NCI-H2029 (cell line): Measurements from ENCODE around the gene EVA1C.
"Not testable (repeated sequence)": the region's sequence is repeated elsewhere in the genome, so short reads cannot be mapped to it uniquely, and the experiment has no call there.

Experiments
- DNase-seq: peaks from one replicate; lab custom pipeline; 2025; lab: John Stamatoyannopoulos, UW

Gene EVA1C

GRCh38 chr21:32412162-32413014 is at the start of gene EVA1C:
Gene EVA1C (plus strand): TSS chr21:32412706. CDS start chr21:32412854, 148 bp downstream.
- DNase-seq = peak; percentile 24

GRCh38 chr21:32364387-32364786 is 48.1 kb upstream of the EVA1C start:
- DNase-seq = no peak

GRCh38 chr21:32364796-32365195 is 47.7 kb upstream of the EVA1C start:
- no peak for DNase-seq

GRCh38 chr21:32366191-32366590 is 46.3 kb upstream of the EVA1C start:
- DNase-seq = no peak

GRCh38 chr21:32367158-32367557 is 45.3 kb upstream of the EVA1C start:
- no peak for DNase-seq

GRCh38 chr21:32368386-32368785 is 44.1 kb upstream of the EVA1C start:
- no peak for DNase-seq

GRCh38 chr21:32368961-32369360 is 43.5 kb upstream of the EVA1C start:
- DNase-seq = not testable (repeated sequence)

GRCh38 chr21:32370998-32371766 is 41.3 kb upstream of the EVA1C start:
- DNase-seq = no peak

GRCh38 chr21:32371913-32372314 is 40.6 kb upstream of the EVA1C start:
- DNase-seq = peak; percentile 91

- DNase-seq = peak; percentile 55
Measured at GRCh38 chr21:32372755-32373154, 39.8 kb upstream of the EVA1C start.

- DNase-seq = no peak
Measured at GRCh38 chr21:32377506-32377905, 35.0 kb upstream of the EVA1C start.

- DNase-seq = no peak
Measured at GRCh38 chr21:32377991-32378390, 34.5 kb upstream of the EVA1C start.

GRCh38 chr21:32378956-32379355 is 33.5 kb upstream of the EVA1C start:
- DNase-seq = no peak

GRCh38 chr21:32380940-32381339 is 31.6 kb upstream of the EVA1C start:
- DNase-seq = no peak

GRCh38 chr21:32381571-32381970 is 30.9 kb upstream of the EVA1C start:
- DNase-seq = no peak

GRCh38 chr21:32382108-32382644 is 30.3 kb upstream of the EVA1C start:
- no peak for DNase-seq

GRCh38 chr21:32383812-32384211 is 28.7 kb upstream of the EVA1C start:
- no peak for DNase-seq

GRCh38 chr21:32386195-32386870 is 26.2 kb upstream of the EVA1C start:
- no peak for DNase-seq

- no peak for DNase-seq
Measured at GRCh38 chr21:32387151-32387550, 25.4 kb upstream of the EVA1C start.

GRCh38 chr21:32388306-32388705 is 24.2 kb upstream of the EVA1C start:
- no peak for DNase-seq

- DNase-seq = no peak
Measured at GRCh38 chr21:32389337-32390015, 23.0 kb upstream of the EVA1C start.
